ENCODE measurements around the gene ZNF808. TPM values are rescaled to one million over a fixed set of nuclear protein-coding genes. Genes with fewer than 3 reads are reported as not detected.
"Not testable (repeated sequence)": the region's sequence is repeated elsewhere in the genome, so short reads cannot be mapped to it uniquely, and the experiment has no call there.

Gene ZNF808
- total and polyA plus RNA-seq, 4 donors = 2.8 to 37.9 (median 12.1) TPM

DNA sequence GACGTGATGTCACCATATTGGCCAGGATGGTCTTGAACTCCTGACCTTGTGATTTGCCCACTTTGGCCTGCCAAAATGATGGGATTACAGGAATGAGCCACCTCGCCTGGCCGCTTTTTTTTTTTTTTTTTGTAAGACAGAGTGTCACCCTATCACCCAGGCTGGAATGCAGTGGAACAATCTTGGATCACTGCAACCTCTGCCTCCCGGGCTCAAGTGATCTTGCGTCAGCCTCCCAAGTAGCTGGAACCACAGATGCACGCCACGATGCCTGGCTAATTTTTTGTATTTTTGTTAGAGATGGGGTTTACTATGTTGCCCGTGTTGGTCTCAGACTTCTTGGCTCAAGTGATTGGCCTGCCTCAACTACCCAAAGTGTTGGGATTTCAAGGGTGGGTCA, 28.9 kb upstream of the ZNF808 start:
- H3K4me1 ChIP-seq (ENCODE audit: control insufficient read depth in 5 of 5, insufficient read depth in 5 of 5, low read length in 5 of 5) = no peaks in the 10 kb centered on the region
- H3K27ac ChIP-seq (ENCODE audit: low read depth in 1 of 2, low read length in 1 of 2) = no peak overlapping the region
- H3K4me3 ChIP-seq = no peak overlapping the region
- H3K9ac ChIP-seq (ENCODE audit: insufficient read depth in 1 of 2, low read length in 2 of 2) = no peak overlapping the region
- H3K27me3 ChIP-seq (ENCODE audit: control insufficient read depth in 3 of 3, insufficient read depth in 3 of 3, low read length in 2 of 3) = no peaks in the 10 kb centered on the region
- DNase-seq (no peak), ATAC-seq (ENCODE audit: insufficient read depth, low FRiP score) (no peak)
- 87 to 93% methylated on average over 8 of the region's 8 CpGs for WGBS, 2 donors
- TF ChIP-seq, protein P1, sequence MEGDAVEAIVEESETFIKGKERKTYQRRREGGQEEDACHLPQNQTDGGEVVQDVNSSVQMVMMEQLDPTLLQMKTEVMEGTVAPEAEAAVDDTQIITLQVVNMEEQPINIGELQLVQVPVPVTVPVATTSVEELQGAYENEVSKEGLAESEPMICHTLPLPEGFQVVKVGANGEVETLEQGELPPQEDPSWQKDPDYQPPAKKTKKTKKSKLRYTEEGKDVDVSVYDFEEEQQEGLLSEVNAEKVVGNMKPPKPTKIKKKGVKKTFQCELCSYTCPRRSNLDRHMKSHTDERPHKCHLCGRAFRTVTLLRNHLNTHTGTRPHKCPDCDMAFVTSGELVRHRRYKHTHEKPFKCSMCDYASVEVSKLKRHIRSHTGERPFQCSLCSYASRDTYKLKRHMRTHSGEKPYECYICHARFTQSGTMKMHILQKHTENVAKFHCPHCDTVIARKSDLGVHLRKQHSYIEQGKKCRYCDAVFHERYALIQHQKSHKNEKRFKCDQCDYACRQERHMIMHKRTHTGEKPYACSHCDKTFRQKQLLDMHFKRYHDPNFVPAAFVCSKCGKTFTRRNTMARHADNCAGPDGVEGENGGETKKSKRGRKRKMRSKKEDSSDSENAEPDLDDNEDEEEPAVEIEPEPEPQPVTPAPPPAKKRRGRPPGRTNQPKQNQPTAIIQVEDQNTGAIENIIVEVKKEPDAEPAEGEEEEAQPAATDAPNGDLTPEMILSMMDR (IDR thresholded peaks at IDR 0.05; ENCODE audit: control extremely low read depth, extremely low read depth) = no peak
- H3K36me3 ChIP-seq (ENCODE audit: control insufficient read depth in 4 of 4, insufficient read depth in 4 of 4, low read length in 4 of 4) = peaks cover 0 to 19% (median 6%) of the 10 kb centered on the region in 4 donors
- peaks cover 0 to 48% (median 4%) of the 10 kb centered on the region in 4 donors for H3K9me3 ChIP-seq (ENCODE audit: control insufficient read depth in 4 of 4, insufficient read depth in 3 of 4, low read length in 3 of 4)

DNA sequence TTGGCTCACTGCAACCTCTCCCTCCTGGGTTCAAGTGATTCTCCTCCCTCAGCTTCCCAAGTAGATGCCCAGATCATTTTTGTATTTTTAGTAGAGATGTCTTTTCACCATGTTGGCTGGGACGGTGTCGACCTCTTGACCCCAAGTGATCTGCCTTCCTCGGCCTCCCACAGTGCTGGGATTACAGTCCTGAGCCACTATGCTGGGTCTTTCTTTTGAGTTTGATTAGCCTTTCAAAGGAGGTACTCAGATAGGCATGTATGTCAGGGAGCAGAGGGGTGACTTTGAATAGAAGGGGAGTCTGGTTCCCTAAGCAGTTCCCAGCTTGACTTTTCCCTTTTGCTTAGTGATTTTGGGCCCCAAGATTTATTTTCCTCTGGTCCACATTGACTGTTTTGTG, 27.0 kb upstream of the ZNF808 start:
- DNase-seq; H3K4me3 ChIP-seq; H3K27me3 ChIP-seq (ENCODE audit: control insufficient read depth in 3 of 3, insufficient read depth in 3 of 3, low read length in 2 of 3); H3K9ac ChIP-seq (ENCODE audit: insufficient read depth in 1 of 2, low read length in 2 of 2); H3K4me1 ChIP-seq (ENCODE audit: control insufficient read depth in 5 of 5, insufficient read depth in 5 of 5, low read length in 5 of 5); H3K27ac ChIP-seq (ENCODE audit: low read depth in 1 of 2, low read length in 1 of 2); ATAC-seq (ENCODE audit: insufficient read depth, low FRiP score): not testable (repeated sequence)
- WGBS, 2 donors = 43 to 69% methylated on average over 3 of the region's 3 CpGs
- H3K36me3 ChIP-seq (ENCODE audit: control insufficient read depth in 4 of 4, insufficient read depth in 4 of 4, low read length in 4 of 4) = peaks cover 0 to 28% (median 7%) of the 10 kb centered on the region in 4 donors
- peaks cover 0 to 52% (median 4%) of the 10 kb centered on the region in 4 donors for H3K9me3 ChIP-seq (ENCODE audit: control insufficient read depth in 4 of 4, insufficient read depth in 3 of 4, low read length in 3 of 4)

DNA sequence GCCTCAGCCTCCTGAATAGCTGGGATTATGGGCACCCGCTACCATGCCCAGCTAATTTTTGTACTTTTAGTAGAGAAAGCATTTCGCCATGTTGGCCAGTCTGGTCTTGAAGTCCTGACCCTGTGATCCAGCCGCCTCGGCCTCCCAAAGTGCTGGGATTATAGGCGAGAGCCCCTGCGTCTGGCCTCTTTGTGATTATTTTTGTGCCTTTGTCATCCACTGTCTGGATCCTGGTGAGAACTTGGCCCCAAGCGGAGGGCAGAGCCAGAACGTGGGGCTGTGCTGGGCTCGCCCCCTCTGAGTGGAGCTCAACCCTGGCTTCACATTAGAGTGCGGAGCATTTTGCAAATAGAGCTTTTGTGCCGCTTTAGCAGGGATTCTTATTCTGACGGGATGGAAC, 26.5 kb upstream of the ZNF808 start:
- DNase-seq; H3K4me3 ChIP-seq; H3K9ac ChIP-seq (ENCODE audit: insufficient read depth in 1 of 2, low read length in 2 of 2); H3K27me3 ChIP-seq (ENCODE audit: control insufficient read depth in 3 of 3, insufficient read depth in 3 of 3, low read length in 2 of 3); H3K27ac ChIP-seq (ENCODE audit: low read depth in 1 of 2, low read length in 1 of 2); ATAC-seq (ENCODE audit: insufficient read depth, low FRiP score); H3K4me1 ChIP-seq (ENCODE audit: control insufficient read depth in 5 of 5, insufficient read depth in 5 of 5, low read length in 5 of 5): not testable (repeated sequence)
- H3K9me3 ChIP-seq (ENCODE audit: control insufficient read depth in 4 of 4, insufficient read depth in 3 of 4, low read length in 3 of 4) = peaks cover 0 to 53% (median 4%) of the 10 kb centered on the region in 4 donors
- 81 to 82% methylated on average over 12 of the region's 12 CpGs for whole genome bisulfite sequencing, 2 donors
- H3K36me3 ChIP-seq (ENCODE audit: control insufficient read depth in 4 of 4, insufficient read depth in 4 of 4, low read length in 4 of 4) = peaks cover 0 to 33% (median 7%) of the 10 kb centered on the region in 4 donors

DNA sequence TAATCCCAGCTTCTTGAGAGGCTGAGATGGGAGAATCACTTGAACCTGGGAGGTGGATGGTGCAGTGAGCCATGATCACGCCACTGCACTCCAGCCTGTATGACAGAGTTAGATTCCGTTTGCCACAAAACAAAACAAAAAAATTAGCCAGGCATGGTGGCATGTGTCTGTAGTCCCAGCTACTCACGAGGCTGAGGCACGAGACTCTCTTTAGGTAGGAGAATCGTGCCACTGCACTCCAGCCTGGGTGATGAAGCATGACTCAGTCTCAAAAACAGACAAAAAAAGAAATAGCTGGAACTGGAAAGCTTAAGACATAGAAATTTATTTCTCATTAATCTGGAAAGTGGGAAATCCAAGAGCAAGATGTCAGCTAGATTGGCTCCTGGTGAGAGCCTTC, 20.2 kb upstream of the ZNF808 start:
- WGBS, 2 donors = 95 to 96% methylated on average over 5 of the region's 5 CpGs
- Histone ChIP-seq H3K27ac (ENCODE audit: low read depth in 1 of 2, low read length in 1 of 2) (no peak overlapping the region), H3K9me3 (ENCODE audit: control insufficient read depth in 4 of 4, insufficient read depth in 3 of 4, low read length in 3 of 4) (peaks cover 0 to 31% (median 5%) of the 10 kb centered on the region in 4 donors), H3K27me3 (ENCODE audit: control insufficient read depth in 3 of 3, insufficient read depth in 3 of 3, low read length in 2 of 3) (no peaks in the 10 kb centered on the region), H3K36me3 (ENCODE audit: control insufficient read depth in 4 of 4, insufficient read depth in 4 of 4, low read length in 4 of 4) (peaks cover 4 to 54% (median 8%) of the 10 kb centered on the region in 4 donors), H3K9ac (ENCODE audit: insufficient read depth in 1 of 2, low read length in 2 of 2) (no peak overlapping the region), H3K4me1 (ENCODE audit: control insufficient read depth in 5 of 5, insufficient read depth in 5 of 5, low read length in 5 of 5) (no peaks in the 10 kb centered on the region), H3K4me3 (no peak overlapping the region)
- TF ChIP-seq, protein P1 (IDR thresholded peaks at IDR 0.05; ENCODE audit: control extremely low read depth, extremely low read depth) = no peak
- DNase-seq = no peak
- no peak for ATAC-seq (ENCODE audit: insufficient read depth, low FRiP score)
